IPS-20b (cell line): ENCODE measurements around the gene ZBTB40.

Source experiments
- H3K27ac ChIP-seq: one replicate; pipeline ENCODE4 v1.5.1; 2013; ENCODE audit warnings: low read length
- H3K27me3 ChIP-seq: 2 replicates; pipeline ENCODE4 v1.6.1; 2013; ENCODE audit warnings: mild to moderate bottlenecking, low read length, inconsistent platforms; ENCODE audit not compliant: insufficient read depth
- H3K36me3 ChIP-seq: 2 replicates; pipeline ENCODE4 v1.6.1; 2013; ENCODE audit warnings: low read depth, mild to moderate bottlenecking, inconsistent platforms, low read length, moderate library complexity; ENCODE audit not compliant: insufficient read depth
- H3K4me1 ChIP-seq: 2 replicates; pipeline ENCODE4 v1.6.1; 2013; ENCODE audit warnings: mild to moderate bottlenecking, control low read depth, inconsistent platforms, low read length, moderate library complexity; ENCODE audit not compliant: insufficient read depth
- H3K4me3 ChIP-seq: 2 replicates; pipeline ENCODE4 v1.5.1; 2013; ENCODE audit warnings: mild to moderate bottlenecking, low read length, inconsistent platforms
- H3K9ac ChIP-seq: 2 replicates; pipeline ENCODE4 v1.6.1; 2013; ENCODE audit warnings: low read depth, mild to moderate bottlenecking, inconsistent platforms, low read length, moderate library complexity
- H3K9me3 ChIP-seq: 2 replicates; pipeline ENCODE4 v1.6.1; 2013; ENCODE audit warnings: mild to moderate bottlenecking, low read depth, low read length, inconsistent platforms; ENCODE audit not compliant: insufficient read depth

The ZBTB40 gene

GRCh38 chr1:22457345-22457744, 5.7 kb downstream of the ZBTB40 start:
- Histone ChIP-seq H3K27ac (no peak overlapping the region), H3K4me1 (0 out of 2 replicates have a peak, but pooled peaks cover 5% of the 10 kb centered on the region), H3K27me3 (no peaks in the 10 kb centered on the region), H3K4me3 (no peak overlapping the region), H3K36me3 (no peaks in the 10 kb centered on the region), H3K9ac (no peak overlapping the region), H3K9me3 (no peaks in the 10 kb centered on the region)

GRCh38 chr1:22457836-22458235, 6.2 kb downstream of the ZBTB40 start:
- no peaks in the 10 kb centered on the region for H3K9me3 ChIP-seq
- H3K4me3 ChIP-seq = no peak overlapping the region
- H3K4me1 ChIP-seq = 0 out of 2 replicates have a peak, but pooled peaks cover 5% of the 10 kb centered on the region
- no peak overlapping the region for H3K9ac ChIP-seq
- H3K27ac ChIP-seq = no peak overlapping the region
- H3K36me3 ChIP-seq = no peaks in the 10 kb centered on the region
- H3K27me3 ChIP-seq = no peaks in the 10 kb centered on the region

GRCh38 chr1:22461100-22461499, 9.4 kb downstream of the ZBTB40 start:
- H3K4me1 ChIP-seq = 0 out of 2 replicates have a peak, but pooled peaks cover 5% of the 10 kb centered on the region
- no peaks in the 10 kb centered on the region for H3K9me3 ChIP-seq
- no peak overlapping the region for H3K9ac ChIP-seq
- H3K36me3 ChIP-seq = no peaks in the 10 kb centered on the region
- no peaks in the 10 kb centered on the region for H3K27me3 ChIP-seq
- no peak overlapping the region for H3K4me3 ChIP-seq
- no peak overlapping the region for H3K27ac ChIP-seq

- Histone ChIP-seq H3K9me3 (no peaks in the 10 kb centered on the region), H3K9ac (no peak overlapping the region), H3K36me3 (no peaks in the 10 kb centered on the region), H3K27me3 (no peaks in the 10 kb centered on the region), H3K4me1 (0 out of 2 replicates have a peak, but pooled peaks cover 5% of the 10 kb centered on the region), H3K27ac (no peak overlapping the region), H3K4me3 (no peak overlapping the region)
Observed at GRCh38 chr1:22461678-22462527, 10.3 kb downstream of the ZBTB40 start.

GRCh38 chr1:22462928-22463327, 11.3 kb downstream of the ZBTB40 start:
- H3K27me3 ChIP-seq = no peaks in the 10 kb centered on the region
- H3K4me3 ChIP-seq = no peak overlapping the region
- no peak overlapping the region for H3K27ac ChIP-seq
- H3K36me3 ChIP-seq = no peaks in the 10 kb centered on the region
- H3K9ac ChIP-seq = no peak overlapping the region
- H3K4me1 ChIP-seq = 0 out of 2 replicates have a peak, but pooled peaks cover 5% of the 10 kb centered on the region
- no peaks in the 10 kb centered on the region for H3K9me3 ChIP-seq

- Histone ChIP-seq H3K4me1 (0 out of 2 replicates have a peak, but pooled peaks cover 5% of the 10 kb centered on the region), H3K9me3 (no peaks in the 10 kb centered on the region), H3K27ac (no peak overlapping the region), H3K36me3 (no peaks in the 10 kb centered on the region), H3K27me3 (no peaks in the 10 kb centered on the region), H3K9ac (no peak overlapping the region), H3K4me3 (no peak overlapping the region)
Observed at GRCh38 chr1:22465015-22465565, 13.4 kb downstream of the ZBTB40 start.

- no peak overlapping the region for H3K9ac ChIP-seq
- H3K27me3 ChIP-seq = no peaks in the 10 kb centered on the region
- no peaks in the 10 kb centered on the region for H3K36me3 ChIP-seq
- H3K4me1 ChIP-seq = 0 out of 2 replicates have a peak, but pooled peaks cover 3% of the 10 kb centered on the region
- no peak overlapping the region for H3K4me3 ChIP-seq
- H3K9me3 ChIP-seq = no peaks in the 10 kb centered on the region
- no peak overlapping the region for H3K27ac ChIP-seq
Observed at GRCh38 chr1:22465671-22466070, 14.0 kb downstream of the ZBTB40 start.

GRCh38 chr1:22470227-22470626, 18.6 kb downstream of the ZBTB40 start:
- no peaks in the 10 kb centered on the region for H3K27me3 ChIP-seq
- H3K9me3 ChIP-seq = no peaks in the 10 kb centered on the region
- no peak overlapping the region for H3K27ac ChIP-seq
- no peaks in the 10 kb centered on the region for H3K4me1 ChIP-seq
- H3K4me3 ChIP-seq = no peak overlapping the region
- H3K36me3 ChIP-seq = no peaks in the 10 kb centered on the region
- no peak overlapping the region for H3K9ac ChIP-seq

GRCh38 chr1:22471078-22471477, 19.4 kb downstream of the ZBTB40 start:
- Histone ChIP-seq H3K9me3 (no peaks in the 10 kb centered on the region), H3K4me3 (no peak overlapping the region), H3K9ac (no peak overlapping the region), H3K4me1 (peaks cover 3% of the 10 kb centered on the region; the same call in 1 of the 2 replicates), H3K27me3 (no peaks in the 10 kb centered on the region), H3K27ac (no peak overlapping the region), H3K36me3 (no peaks in the 10 kb centered on the region)

- H3K27ac ChIP-seq = no peak overlapping the region
- H3K9me3 ChIP-seq = no peaks in the 10 kb centered on the region
- H3K4me3 ChIP-seq = no peak overlapping the region
- no peak overlapping the region for H3K9ac ChIP-seq
- no peaks in the 10 kb centered on the region for H3K36me3 ChIP-seq
- H3K4me1 ChIP-seq = peaks cover 3% of the 10 kb centered on the region; the same call in 1 of the 2 replicates
- H3K27me3 ChIP-seq = no peaks in the 10 kb centered on the region
Observed at GRCh38 chr1:22471610-22472009, 20.0 kb downstream of the ZBTB40 start.

- no peak overlapping the region for H3K9ac ChIP-seq
- H3K4me1 ChIP-seq = peaks cover 3% of the 10 kb centered on the region; the same call in 1 of the 2 replicates
- H3K36me3 ChIP-seq = no peaks in the 10 kb centered on the region
- no peaks in the 10 kb centered on the region for H3K27me3 ChIP-seq
- no peak overlapping the region for H3K27ac ChIP-seq
- no peak overlapping the region for H3K4me3 ChIP-seq
- no peaks in the 10 kb centered on the region for H3K9me3 ChIP-seq
Observed at GRCh38 chr1:22472596-22472995, 20.9 kb downstream of the ZBTB40 start.

GRCh38 chr1:22473952-22474351, 22.3 kb downstream of the ZBTB40 start:
- H3K9me3 ChIP-seq = no peaks in the 10 kb centered on the region
- H3K36me3 ChIP-seq = no peaks in the 10 kb centered on the region
- no peak overlapping the region for H3K27ac ChIP-seq
- H3K4me3 ChIP-seq = no peak overlapping the region
- peaks cover 3% of the 10 kb centered on the region; the same call in 1 of the 2 replicates for H3K4me1 ChIP-seq
- no peaks in the 10 kb centered on the region for H3K27me3 ChIP-seq
- no peak overlapping the region for H3K9ac ChIP-seq
